Trophoblast cell (in vitro differentiated cells and primary cell): ENCODE results near the gene BCL2L1.

ENCODE experiments used
- DNase-seq, 2 donors: peaks; one replicate each; pipeline ENCODE4 v3.0.0-alpha.2; 2016
- H2AFZ ChIP-seq: 2 replicates; pipeline ENCODE4 v1.6.1; 2013; ENCODE audit warnings: low read length, moderate library complexity, mild to moderate bottlenecking; ENCODE audit not compliant: insufficient read depth, poor library complexity
- H2AK5ac ChIP-seq: 2 replicates; pipeline ENCODE4 v1.6.1; 2013; ENCODE audit warnings: mild to moderate bottlenecking, low read length
- H2BK120ac ChIP-seq: 2 replicates; pipeline ENCODE4 v1.6.1; 2013; ENCODE audit warnings: low read length, mild to moderate bottlenecking, moderate library complexity; ENCODE audit not compliant: insufficient read depth, poor library complexity
- H2BK12ac ChIP-seq: 2 replicates; pipeline ENCODE4 v1.6.1; 2013; ENCODE audit warnings: mild to moderate bottlenecking, low read length, moderate library complexity
- H2BK5ac ChIP-seq: 2 replicates; pipeline ENCODE4 v1.6.1; 2013; ENCODE audit warnings: low read length, low read depth, moderate library complexity, mild to moderate bottlenecking; ENCODE audit not compliant: poor library complexity
- H3K14ac ChIP-seq: 2 replicates; pipeline ENCODE4 v1.6.1; 2013; ENCODE audit warnings: mild to moderate bottlenecking, low read length
- H3K18ac ChIP-seq: 2 replicates; pipeline ENCODE4 v1.6.1; 2013; ENCODE audit warnings: mild to moderate bottlenecking, low read length
- H3K23ac ChIP-seq: 2 replicates; pipeline ENCODE4 v1.6.1; 2013; ENCODE audit warnings: low read length
- H3K27ac ChIP-seq: 2 replicates; pipeline ENCODE4 v1.5.1; 2013; ENCODE audit warnings: low read depth, mild to moderate bottlenecking, inconsistent platforms, low read length, moderate library complexity
- H3K27me3 ChIP-seq: 2 replicates; pipeline ENCODE4 v1.6.1; 2013; ENCODE audit warnings: inconsistent platforms, mild to moderate bottlenecking, low read length, moderate library complexity; ENCODE audit not compliant: insufficient read depth
- H3K36me3 ChIP-seq, 2 experiments: 1 replicate in 1 of 2; 2 replicates in 1 of 2; pipeline ENCODE4 v1.6.1; 2013; ENCODE audit warnings: low read length in 2 of 2, mild to moderate bottlenecking in 2 of 2, moderate library complexity in 1 of 2; ENCODE audit not compliant: insufficient read depth in 2 of 2, control insufficient read depth in 1 of 2
- H3K4ac ChIP-seq: 2 replicates; pipeline ENCODE4 v1.6.1; 2013; ENCODE audit warnings: low read depth, mild to moderate bottlenecking, low read length, moderate library complexity
- H3K4me1 ChIP-seq, 2 experiments: 1 replicate in 1 of 2; 2 replicates in 1 of 2; pipeline ENCODE4 v1.6.1; 2013; ENCODE audit warnings: low read length in 2 of 2, mild to moderate bottlenecking in 2 of 2, moderate library complexity in 1 of 2; ENCODE audit not compliant: insufficient read depth in 2 of 2, control insufficient read depth in 1 of 2
- H3K4me2 ChIP-seq: 2 replicates; pipeline ENCODE4 v1.6.1; 2013; ENCODE audit warnings: inconsistent platforms, mild to moderate bottlenecking, low read length, moderate library complexity
- H3K4me3 ChIP-seq: 2 replicates; pipeline ENCODE4 v1.5.1; 2013; ENCODE audit warnings: mild to moderate bottlenecking, low read depth, low read length, inconsistent platforms
- H3K79me1 ChIP-seq: one replicate; pipeline ENCODE4 v1.6.1; 2013; ENCODE audit warnings: low read length
- H3K79me2 ChIP-seq: 2 replicates; pipeline ENCODE4 v1.6.1; 2013; ENCODE audit warnings: low read length, mild to moderate bottlenecking; ENCODE audit not compliant: control insufficient read depth, insufficient read depth, poor library complexity
- H3K9ac ChIP-seq: 2 replicates; pipeline ENCODE4 v1.6.1; 2013; ENCODE audit warnings: mild to moderate bottlenecking, low read length
- H3K9me3 ChIP-seq: 2 replicates; pipeline ENCODE4 v1.6.1; 2013; ENCODE audit warnings: low read depth, mild to moderate bottlenecking, control low read depth, inconsistent platforms, low read length; ENCODE audit not compliant: insufficient read depth
- H4K12ac ChIP-seq: 2 replicates; pipeline ENCODE4 v1.6.1; 2013; ENCODE audit warnings: low read depth, mild to moderate bottlenecking, low read length, moderate library complexity
- H4K8ac ChIP-seq: 2 replicates; pipeline ENCODE4 v1.6.1; 2013; ENCODE audit warnings: low read depth, mild to moderate bottlenecking, low read length, moderate library complexity
- H4K91ac ChIP-seq: one replicate; pipeline ENCODE4 v1.6.1; 2013; ENCODE audit warnings: low read depth, mild to moderate bottlenecking, low read length, moderate library complexity
- WGBS: extraction: QIAGEN DNeasy Blood & Tissue Kit; methylation state at CpG from one replicate; pipeline ENCODE4 v1.1.7; 2013; ENCODE audit warnings: missing lambda C conversion rate; ENCODE audit not compliant: insufficient read length, insufficient coverage; ENCODE audit errors: extremely low coverage; 5-methylcytosine and 5-hydroxymethylcytosine counted together

BCL2L1 gene

GRCh38 chr20:31758521-31758920, 35.9 kb upstream of the BCL2L1 start:
- H3K4me1 ChIP-seq = no peaks in the 10 kb centered on the region
- peaks cover 15 to 17% of the 10 kb centered on the region in 2 experiments for H3K36me3 ChIP-seq
- no peak overlapping the region for H2BK120ac ChIP-seq
- H2BK12ac ChIP-seq = no peak overlapping the region
- H3K14ac ChIP-seq = no peak overlapping the region
- H3K4me3 ChIP-seq = no peak overlapping the region
- WGBS = no CpG with 5 or more reads among the region's 4 CpGs
- H2AK5ac ChIP-seq = no peak overlapping the region
- H3K27me3 ChIP-seq = no peaks in the 10 kb centered on the region
- H3K4ac ChIP-seq = no peak overlapping the region
- H3K27ac ChIP-seq = no peak overlapping the region
- H3K4me2 ChIP-seq = no peak overlapping the region
- H3K18ac ChIP-seq = no peak overlapping the region
- H2BK5ac ChIP-seq = no peak overlapping the region
- no peak overlapping the region for H4K12ac ChIP-seq
- H3K9me3 ChIP-seq = no peaks in the 10 kb centered on the region
- no peaks in the 10 kb centered on the region for H3K79me1 ChIP-seq
- H2AFZ ChIP-seq = no peak overlapping the region
- H3K23ac ChIP-seq = no peak overlapping the region
- DNase-seq = no peak
- H3K79me2 ChIP-seq = no peaks in the 10 kb centered on the region
- no peak overlapping the region for H3K9ac ChIP-seq
- no peak overlapping the region for H4K91ac ChIP-seq
- no peak overlapping the region for H4K8ac ChIP-seq

DNA sequence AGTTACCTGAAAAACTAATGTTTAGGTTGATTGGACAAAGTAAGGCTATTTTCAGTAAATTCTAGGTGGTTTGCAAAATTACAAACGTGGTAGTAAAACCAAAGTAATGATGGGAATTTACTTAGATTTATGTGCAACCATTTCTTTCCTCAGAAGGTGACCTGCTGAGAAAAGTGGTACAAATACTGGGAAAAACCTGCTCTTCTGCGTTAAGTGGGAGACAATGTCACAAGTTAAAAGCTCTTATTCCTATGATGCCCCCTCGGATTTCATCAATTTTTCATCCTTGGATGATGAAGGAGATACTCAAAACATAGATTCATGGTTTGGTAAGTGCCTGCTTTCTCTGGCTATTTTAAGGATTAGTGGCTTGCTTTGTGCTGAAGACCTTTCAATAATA, 34.6 kb upstream of the BCL2L1 start:
- H3K9ac ChIP-seq = no peak overlapping the region
- no peak overlapping the region for H3K14ac ChIP-seq
- WGBS = no CpG with 5 or more reads among the region's 3 CpGs
- H3K4me3 ChIP-seq = no peak overlapping the region
- H2BK5ac ChIP-seq = no peak overlapping the region
- no peak overlapping the region for H2BK120ac ChIP-seq
- no peak overlapping the region for H3K4ac ChIP-seq
- no peak overlapping the region for H3K27ac ChIP-seq
- H2AFZ ChIP-seq = no peak overlapping the region
- H3K27me3 ChIP-seq = no peaks in the 10 kb centered on the region
- no peak overlapping the region for H3K18ac ChIP-seq
- H3K9me3 ChIP-seq = no peaks in the 10 kb centered on the region
- no peak overlapping the region for H3K4me2 ChIP-seq
- H3K36me3 ChIP-seq = peaks cover 15 to 17% of the 10 kb centered on the region in 2 experiments
- DNase-seq = no peak
- H3K23ac ChIP-seq = no peak overlapping the region
- H4K8ac ChIP-seq = no peak overlapping the region
- H2BK12ac ChIP-seq = no peak overlapping the region
- H4K91ac ChIP-seq = no peak overlapping the region
- H4K12ac ChIP-seq = no peak overlapping the region
- no peaks in the 10 kb centered on the region for H3K79me1 ChIP-seq
- no peaks in the 10 kb centered on the region for H3K4me1 ChIP-seq
- no peak overlapping the region for H2AK5ac ChIP-seq
- H3K79me2 ChIP-seq = no peaks in the 10 kb centered on the region

- H3K23ac ChIP-seq = no peak overlapping the region
- peaks cover 1 to 9% of the 10 kb centered on the region in 2 experiments for H3K36me3 ChIP-seq
- no peak overlapping the region for H3K9ac ChIP-seq
- no peak overlapping the region for H3K4me2 ChIP-seq
- H3K9me3 ChIP-seq = no peaks in the 10 kb centered on the region
- H3K79me1 ChIP-seq = no peaks in the 10 kb centered on the region
- no peak overlapping the region for H3K4me3 ChIP-seq
- H3K4me1 ChIP-seq = no peaks in the 10 kb centered on the region
- H2BK5ac ChIP-seq = no peak overlapping the region
- peak overlapping the region; percentile 65 for H3K4ac ChIP-seq
- H4K8ac ChIP-seq = no peak overlapping the region
- DNase-seq = no peak
- H3K14ac ChIP-seq = no peak overlapping the region
- no peak overlapping the region for H2BK120ac ChIP-seq
- no peak overlapping the region for H2AK5ac ChIP-seq
- no CpG with 5 or more reads among the region's 1 CpG for WGBS
- no peak overlapping the region for H4K91ac ChIP-seq
- H3K79me2 ChIP-seq = peaks cover 1% of the 10 kb centered on the region
- no peak overlapping the region for H4K12ac ChIP-seq
- H2AFZ ChIP-seq = no peak overlapping the region
- H3K27ac ChIP-seq = no peak overlapping the region
- H3K18ac ChIP-seq = no peak overlapping the region
- H3K27me3 ChIP-seq = no peaks in the 10 kb centered on the region
- H2BK12ac ChIP-seq = no peak overlapping the region
Measured at GRCh38 chr20:31751126-31751525, 28.5 kb upstream of the BCL2L1 start.

DNA sequence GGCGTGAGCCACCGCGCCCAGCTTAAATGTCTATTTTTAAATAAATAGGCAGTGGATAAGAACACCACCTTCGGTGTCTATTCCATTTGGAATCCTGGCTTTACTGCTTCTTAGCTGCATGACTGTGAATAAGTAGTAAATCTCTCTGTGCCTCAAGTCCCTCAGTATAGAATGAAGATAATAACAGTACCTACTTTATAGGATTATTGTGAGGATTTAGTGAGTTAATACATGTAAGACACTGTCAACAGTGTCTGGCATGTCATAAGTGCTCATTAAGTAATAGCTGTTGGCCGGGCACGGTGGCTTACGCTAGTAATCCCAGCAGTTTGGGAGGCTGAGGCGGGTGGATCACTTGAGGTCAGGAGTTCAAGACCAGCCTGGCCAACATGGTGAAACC, 26.6 kb upstream of the BCL2L1 start:
- Histone ChIP-seq H3K4ac (peak overlapping the region; percentile 79), H2AK5ac (no peak overlapping the region), H3K9me3 (no peaks in the 10 kb centered on the region), H3K36me3 (peaks cover 8 to 16% of the 10 kb centered on the region in 2 experiments), H3K4me1 (no peaks in the 10 kb centered on the region), H3K4me3 (no peak overlapping the region), H3K14ac (no peak overlapping the region), H3K23ac (no peak overlapping the region), H2BK12ac (no peak overlapping the region), H3K27me3 (no peaks in the 10 kb centered on the region), H2AFZ (no peak overlapping the region), H2BK5ac (no peak overlapping the region), H2BK120ac (no peak overlapping the region), H4K12ac (no peak overlapping the region), H3K79me1 (no peaks in the 10 kb centered on the region), H3K79me2 (peaks cover 1% of the 10 kb centered on the region), H4K8ac (no peak overlapping the region), H3K4me2 (no peak overlapping the region), H3K27ac (no peak overlapping the region), H3K18ac (no peak overlapping the region), H4K91ac (no peak overlapping the region), H3K9ac (no peak overlapping the region)
- no CpG with 5 or more reads among the region's 8 CpGs for WGBS
- no peak for DNase-seq
